T-helper 1 cell treated with Interleukin-12 subunit alpha and Interleukin-12 subunit beta and Interleukin-4 antibody, amounts not matched to agents 30 ng/mL and 1 ng/mL, for 36 hours (primary cell): ENCODE data around the gene MTMR10. TPM values are rescaled to one million over a fixed set of nuclear protein-coding genes. Genes with fewer than 3 reads are reported as not detected.

Source experiments
- intact Hi-C: fragments of 100-400 bp; cut with micrococcal nuclease; formaldehyde crosslinking; loops from one replicate; pipeline ENCODE4 v1.15.1; 2024
- total RNA-seq: library from RNA; stranded (reverse); gene quantifications from 2 replicates; pipeline ENCODE4 v1.2.3, GENCODE V29; 2022

MTMR10 gene
- total RNA-seq, 1 donor from 2014 or later = 20.4 TPM

GRCh38 chr15:30962079-30962478 is 29.3 kb downstream of the MTMR10 start:
- intact Hi-C loops = no loop called here

GRCh38 chr15:30958219-30958618 is 33.2 kb downstream of the MTMR10 start:
- intact Hi-C loops = no loop called here

DNA sequence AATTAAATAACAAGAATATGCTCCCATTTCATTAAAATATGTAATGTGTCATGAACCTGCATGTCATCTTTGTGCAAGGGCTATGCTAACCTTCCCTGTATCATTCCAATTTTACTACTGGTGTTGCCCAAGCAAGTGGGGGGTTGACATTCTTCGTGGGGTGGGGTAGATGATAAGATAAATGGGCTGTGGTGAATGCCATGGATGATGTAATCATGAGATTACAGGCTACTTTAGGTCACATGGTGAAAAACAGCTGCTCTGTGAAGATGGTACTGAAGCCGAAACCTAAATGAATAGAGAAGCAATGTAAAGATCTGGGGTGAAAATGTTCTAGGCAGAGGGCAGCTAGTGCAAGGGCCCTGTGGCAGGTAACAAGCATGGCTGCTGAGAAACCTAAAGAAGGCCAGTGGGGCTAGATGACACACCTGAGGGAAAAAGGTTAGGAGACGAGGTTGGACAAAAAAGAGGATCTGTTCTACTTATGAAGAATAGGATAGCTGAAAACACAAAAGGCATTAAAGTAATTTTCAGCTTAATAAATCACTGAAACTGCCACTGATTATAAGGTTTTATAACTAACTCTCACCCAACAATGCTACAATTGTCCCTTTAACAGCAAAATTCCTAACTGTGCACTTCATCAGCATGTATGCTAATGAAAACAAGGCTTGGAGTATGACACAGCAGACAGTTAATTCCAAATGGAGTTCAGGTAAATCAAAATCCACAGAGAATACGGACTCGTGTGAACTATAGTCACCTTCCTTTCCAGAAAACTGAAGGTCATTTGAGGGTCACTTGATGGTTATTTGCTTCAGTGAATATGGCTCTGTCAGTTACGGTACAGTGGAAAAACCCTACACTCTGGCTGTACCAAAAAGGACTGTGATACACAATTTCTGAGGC is 35.0 kb downstream of the MTMR10 start:
- intact Hi-C loops = no loop called here

- intact Hi-C loops = no loop called here
These were observed 36.8 kb downstream of the MTMR10 start for GRCh38 chr15:30954674-30955073.

DNA sequence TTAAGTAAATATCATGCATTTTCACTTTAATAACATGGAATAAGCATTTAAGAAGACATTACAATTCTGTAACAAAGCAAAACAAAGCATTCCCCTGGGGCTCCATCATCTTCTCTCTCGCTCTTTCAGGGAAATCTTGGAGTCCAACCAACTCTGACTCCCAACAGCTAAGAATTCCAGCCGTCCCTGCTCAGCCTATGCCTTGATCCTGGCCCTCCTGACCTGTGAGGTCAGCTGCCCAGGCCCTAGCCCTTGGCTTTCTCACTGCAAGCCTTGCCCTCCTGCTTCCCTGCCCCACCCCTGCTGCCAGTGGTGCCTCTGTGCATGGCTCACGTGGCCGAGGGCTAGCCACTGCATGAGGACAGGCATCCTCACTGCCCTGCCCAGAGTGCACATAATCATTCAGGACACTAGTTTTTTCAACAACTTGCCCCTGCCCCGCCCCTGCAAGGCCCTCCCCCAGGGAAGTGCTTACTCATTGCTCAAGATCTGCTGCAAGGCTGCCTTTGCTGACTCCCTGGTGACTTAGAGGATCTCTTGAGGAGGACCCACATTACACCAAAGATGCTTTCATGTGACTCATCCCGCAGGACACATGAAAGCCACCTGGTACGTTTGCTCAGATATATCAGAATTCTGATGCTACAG is 37.6 kb downstream of the MTMR10 start:
- intact Hi-C loops = no loop called here

GRCh38 chr15:30953183-30953582 is 38.2 kb downstream of the MTMR10 start:
- intact Hi-C loops = no loop called here

DNA sequence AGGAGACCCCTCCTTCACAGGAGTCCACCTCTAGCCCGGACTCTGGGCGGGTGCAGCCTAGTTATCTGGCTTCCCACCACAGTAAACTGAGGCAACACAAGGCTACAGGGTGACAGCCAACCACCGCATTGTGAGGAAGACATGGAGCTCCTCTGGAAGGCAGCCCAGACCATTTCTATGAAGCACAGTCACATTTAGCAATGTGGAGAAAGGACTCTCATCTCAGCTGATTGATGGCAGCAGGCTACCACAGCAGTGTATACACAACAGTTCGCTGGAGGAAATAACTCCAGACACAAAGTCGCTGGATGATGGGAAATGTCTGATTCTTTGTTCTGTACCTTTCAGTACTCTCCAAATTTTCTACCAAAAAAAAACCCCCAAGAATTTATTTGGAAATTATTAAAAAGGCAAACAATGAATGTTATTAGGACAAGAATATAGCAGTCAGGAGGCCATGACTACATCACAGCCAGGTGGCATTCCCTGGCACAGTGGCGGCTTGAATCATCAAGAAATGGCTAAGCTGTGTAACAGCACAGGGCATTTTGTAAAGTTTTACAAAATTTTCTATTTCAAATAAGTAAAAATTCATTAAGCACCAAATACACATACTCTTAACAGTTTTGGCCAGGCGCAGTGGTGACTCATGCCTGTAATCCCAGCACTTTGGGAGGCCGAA is 47.6 kb downstream of the MTMR10 start:
- intact Hi-C loops = no loop called here

GRCh38 chr15:30941520-30941919 is 49.9 kb downstream of the MTMR10 start:
- intact Hi-C loops = no loop called here

DNA sequence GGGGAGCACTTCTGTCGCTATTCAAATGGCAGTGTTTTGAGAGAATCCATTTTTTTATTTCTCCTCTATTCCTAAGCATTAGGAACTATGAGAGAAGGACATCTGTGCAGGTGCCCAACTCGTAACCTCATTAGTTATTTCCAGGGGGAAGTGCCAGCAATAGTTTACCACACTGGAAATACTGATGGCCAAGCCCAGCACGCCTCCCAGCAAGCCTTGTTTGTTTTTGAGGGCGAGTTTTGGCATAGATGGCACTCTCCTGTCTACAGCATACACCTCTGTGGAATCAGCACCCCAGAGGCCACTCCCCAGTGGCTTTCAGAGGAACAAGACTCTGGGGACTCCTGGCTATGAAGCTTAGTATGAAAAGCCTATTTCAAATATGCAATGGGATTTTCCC is 51.1 kb downstream of the MTMR10 start:
- intact Hi-C loops = no loop called here

GRCh38 chr15:30939161-30939560 is 52.3 kb downstream of the MTMR10 start:
- intact Hi-C loops = no loop called here

GRCh38 chr15:30933293-30933692 is 58.1 kb downstream of the MTMR10 start:
- intact Hi-C loops = no loop called here

DNA sequence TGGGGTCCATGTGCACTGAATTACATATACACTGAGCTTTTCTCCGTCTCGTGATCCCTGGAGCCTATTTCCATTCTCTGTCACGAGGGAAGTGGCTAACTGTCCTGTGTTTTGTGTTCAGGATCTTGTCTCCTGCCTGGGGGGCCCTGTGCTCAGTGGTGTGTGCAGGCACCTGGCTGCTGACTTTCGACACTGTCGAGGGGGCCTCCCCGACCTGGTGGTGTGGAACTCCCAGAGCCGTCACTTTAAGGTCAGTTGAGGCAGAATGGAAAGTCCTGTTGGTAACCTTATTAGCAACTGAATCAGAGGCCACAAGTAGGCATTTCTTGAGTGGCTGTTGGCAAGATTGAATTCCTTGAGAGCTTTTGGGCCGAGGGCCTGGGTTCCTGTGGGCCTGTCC is 61.0 kb downstream of the MTMR10 start:
- intact Hi-C loops = no loop called here

DNA sequence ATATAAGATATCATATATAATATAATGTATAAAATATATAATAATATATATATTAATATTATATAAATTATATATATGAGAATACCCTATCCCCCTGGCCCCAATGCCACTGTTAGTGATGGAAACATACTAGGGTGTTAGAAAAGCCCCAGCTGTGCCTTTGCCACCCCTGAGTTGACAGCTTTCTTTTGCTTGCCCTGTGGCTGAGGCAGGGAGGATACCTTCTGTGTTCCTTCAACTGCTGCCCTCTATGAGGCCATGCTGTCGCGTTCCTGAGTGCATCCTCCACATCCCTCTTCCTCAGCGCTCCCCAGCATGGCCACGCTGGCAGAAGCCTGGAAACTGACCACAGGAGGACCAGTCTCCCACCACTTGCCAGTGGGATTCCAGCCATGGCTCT is 61.4 kb downstream of the MTMR10 start:
- intact Hi-C loops = no loop called here

- intact Hi-C loops = no loop called here
These were observed 62.3 kb downstream of the MTMR10 start for GRCh38 chr15:30929064-30929669.

- intact Hi-C loops = loop anchor here (1.0 kb wide), 1 partner anchor 38 kb away; no protein-coding TSS in a partner anchor
These were observed 63.4 kb downstream of the MTMR10 start for GRCh38 chr15:30928076-30928475.

DNA sequence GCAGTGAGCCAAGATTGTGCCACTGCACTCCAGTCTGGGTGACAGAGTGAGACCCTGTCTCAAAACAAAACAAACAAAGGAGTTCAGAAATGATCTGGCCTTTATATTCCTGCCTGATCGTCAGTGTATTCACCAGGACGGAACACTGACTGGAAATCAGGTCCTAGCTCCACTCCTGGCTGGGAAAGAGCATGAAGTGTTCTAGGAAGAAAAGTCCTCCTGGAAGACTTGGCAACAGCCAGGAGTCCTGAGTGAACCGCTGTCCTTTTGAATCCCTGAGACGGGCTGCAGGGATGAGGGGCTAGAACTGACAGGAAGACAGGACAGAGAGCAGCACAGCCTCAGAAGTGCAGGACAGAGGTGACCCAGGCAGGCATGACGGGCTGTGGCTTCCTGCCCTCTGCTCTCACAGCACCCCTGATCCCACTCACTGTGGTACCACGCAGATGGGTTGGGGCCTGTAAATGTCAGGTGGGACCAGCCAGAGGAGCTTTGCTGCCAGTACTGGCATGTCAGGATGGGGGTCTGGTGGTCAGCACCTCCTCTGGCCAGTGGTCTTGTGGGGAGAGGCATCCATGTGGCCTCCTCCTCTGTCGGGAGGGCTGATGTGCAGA is 64.2 kb downstream of the MTMR10 start:
- intact Hi-C loops = no loop called here

DNA sequence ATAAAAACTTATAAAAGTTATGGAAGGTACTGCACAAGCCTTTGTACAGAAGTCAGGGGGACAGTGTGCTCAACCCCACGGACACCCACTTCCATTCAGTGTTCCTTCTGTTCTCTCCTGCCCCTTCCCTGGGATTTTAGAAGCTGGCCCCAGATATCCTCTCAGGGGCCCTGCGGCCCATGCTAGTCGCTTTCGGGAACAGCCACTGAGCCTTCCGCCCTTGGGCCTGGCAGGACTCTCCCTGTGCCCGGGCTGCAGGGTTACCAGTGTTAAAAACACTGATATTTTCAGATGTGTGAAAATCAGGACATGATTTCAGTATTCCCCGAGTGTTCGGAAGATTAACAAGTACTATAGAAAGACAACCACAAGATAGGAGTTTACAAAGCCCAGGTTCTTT is 65.3 kb downstream of the MTMR10 start:
- intact Hi-C loops = no loop called here

- intact Hi-C loops = no loop called here
These were observed 65.7 kb downstream of the MTMR10 start for GRCh38 chr15:30925686-30926085.

DNA sequence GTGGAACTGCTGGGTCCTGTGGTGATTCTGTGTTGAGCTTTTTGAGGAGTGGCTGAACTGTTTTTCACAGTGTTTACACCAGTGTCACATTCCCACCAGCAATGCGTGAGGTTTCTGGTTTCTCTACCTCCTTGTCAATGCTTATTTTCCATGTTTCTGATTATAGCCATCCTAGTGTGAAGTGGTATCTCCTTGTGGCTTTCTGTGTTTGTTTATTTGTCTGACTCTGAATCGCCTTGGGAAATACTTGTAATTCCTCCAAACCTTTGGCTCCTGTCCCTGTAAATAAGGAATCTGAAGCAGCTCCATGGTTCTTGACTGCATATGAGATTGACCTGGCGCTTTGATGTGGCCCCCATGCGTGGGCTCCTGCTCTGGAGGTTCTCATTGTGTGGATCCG is 67.1 kb downstream of the MTMR10 start:
- intact Hi-C loops = no loop called here

DNA sequence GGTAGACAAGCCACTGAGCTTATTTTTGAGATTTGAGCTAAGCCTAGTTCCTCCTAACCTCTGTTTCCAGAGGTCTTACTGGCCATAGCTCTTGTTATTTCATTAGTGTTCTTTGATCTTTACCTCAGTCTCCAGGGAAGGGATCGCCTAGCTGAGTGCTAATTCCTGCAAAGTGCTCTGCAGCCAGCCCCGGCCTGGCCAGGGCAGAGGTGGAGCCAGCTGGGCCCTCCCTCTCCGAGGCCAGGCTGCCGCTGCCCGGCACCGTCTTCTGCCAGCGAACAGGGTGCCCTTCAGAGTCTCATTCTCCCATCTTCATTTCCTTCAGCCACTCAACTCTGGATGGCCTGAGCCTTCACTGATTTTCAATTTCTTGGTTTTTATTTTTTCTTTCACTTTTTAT is 68.0 kb downstream of the MTMR10 start:
- intact Hi-C loops = no loop called here
